GM21528 (cell line): Measurements from ENCODE around the gene ZNF543.

Experiments
- ATAC-seq: cut with Tn5 transposase; IDR thresholded peaks from one replicate; pipeline ENCODE4 v1.9.1; 2021; ENCODE audit warnings: mild to moderate bottlenecking, moderate library complexity; ENCODE audit not compliant: unreplicated experiment, low FRiP score

The ZNF543 gene

DNA sequence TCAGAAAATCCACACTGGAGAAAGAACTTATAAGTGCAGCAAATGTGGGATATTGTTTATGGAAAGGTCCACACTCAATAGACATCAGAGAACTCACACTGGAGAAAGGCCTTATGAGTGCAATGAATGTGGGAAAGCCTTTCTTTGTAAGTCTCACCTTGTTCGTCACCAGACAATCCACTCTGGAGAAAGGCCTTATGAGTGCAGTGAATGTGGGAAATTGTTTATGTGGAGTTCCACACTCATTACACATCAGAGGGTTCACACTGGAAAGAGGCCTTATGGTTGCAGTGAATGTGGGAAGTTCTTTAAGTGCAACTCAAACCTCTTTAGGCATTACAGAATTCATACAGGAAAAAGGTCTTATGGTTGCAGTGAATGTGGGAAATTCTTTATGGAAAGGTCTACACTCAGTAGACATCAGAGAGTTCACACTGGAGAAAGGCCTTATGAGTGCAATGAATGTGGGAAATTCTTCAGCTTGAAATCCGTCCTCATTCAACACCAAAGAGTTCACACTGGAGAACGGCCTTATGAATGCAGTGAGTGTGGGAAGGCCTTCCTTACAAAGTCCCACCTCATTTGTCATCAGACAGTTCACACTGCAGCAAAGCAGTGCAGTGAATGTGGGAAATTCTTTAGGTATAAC is 57.4 kb downstream of the ZNF543 start:
- ATAC-seq, result no peak
